Rectal smooth muscle tissue (tissue), 1 donor: ENCODE measurements around the gene CLIC4.
"Not testable (repeated sequence)": the region's sequence is repeated elsewhere in the genome, so short reads cannot be mapped to it uniquely, and the experiment has no call there.

Experiments
- H3K27ac ChIP-seq: one replicate; pipeline ENCODE4 v1.7.0; 2013; ENCODE audit warnings: low read depth, low read length, inconsistent platforms
- H3K27me3 ChIP-seq: one replicate; pipeline ENCODE4 v1.7.0; 2013; ENCODE audit warnings: low read length; ENCODE audit not compliant: control insufficient read depth, insufficient read depth
- H3K36me3 ChIP-seq: one replicate; pipeline ENCODE4 v1.7.0; 2013; ENCODE audit warnings: low read length; ENCODE audit not compliant: control insufficient read depth, insufficient read depth
- H3K4me1 ChIP-seq: one replicate; pipeline ENCODE4 v1.7.0; 2013; ENCODE audit warnings: low read length; ENCODE audit not compliant: control insufficient read depth, insufficient read depth
- H3K4me3 ChIP-seq: one replicate; pipeline ENCODE4 v1.7.0; 2013; ENCODE audit warnings: low read length
- H3K9ac ChIP-seq: one replicate; pipeline ENCODE4 v1.7.0; 2013; ENCODE audit warnings: low read length

Gene CLIC4

DNA sequence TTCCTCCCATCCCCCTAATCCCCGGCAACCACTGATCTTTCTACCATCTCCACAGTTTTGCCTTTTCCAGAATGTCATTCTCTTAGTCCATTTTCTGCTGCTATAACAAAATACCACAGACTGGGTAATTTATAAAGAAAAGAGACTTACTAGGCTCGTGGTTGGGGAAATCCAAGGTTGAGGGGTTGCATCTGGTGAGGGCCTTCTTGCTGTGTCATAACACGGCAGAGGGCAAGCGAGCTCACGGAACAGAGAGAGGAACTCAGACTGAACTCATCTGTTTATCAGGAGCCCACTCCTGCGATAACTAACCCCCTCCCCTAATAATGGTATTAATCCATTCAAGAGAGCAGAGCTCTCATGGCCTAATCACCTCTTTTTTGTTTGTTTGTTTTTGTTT is 132.8 kb downstream of the CLIC4 start:
- no peaks in the 10 kb centered on the region for H3K27me3 ChIP-seq
- no peak overlapping the region for H3K9ac ChIP-seq
- H3K4me1 ChIP-seq: no peaks in the 10 kb centered on the region
- H3K4me3 ChIP-seq: no peak overlapping the region
- H3K27ac ChIP-seq: no peak overlapping the region
- no peaks in the 10 kb centered on the region for H3K36me3 ChIP-seq

DNA sequence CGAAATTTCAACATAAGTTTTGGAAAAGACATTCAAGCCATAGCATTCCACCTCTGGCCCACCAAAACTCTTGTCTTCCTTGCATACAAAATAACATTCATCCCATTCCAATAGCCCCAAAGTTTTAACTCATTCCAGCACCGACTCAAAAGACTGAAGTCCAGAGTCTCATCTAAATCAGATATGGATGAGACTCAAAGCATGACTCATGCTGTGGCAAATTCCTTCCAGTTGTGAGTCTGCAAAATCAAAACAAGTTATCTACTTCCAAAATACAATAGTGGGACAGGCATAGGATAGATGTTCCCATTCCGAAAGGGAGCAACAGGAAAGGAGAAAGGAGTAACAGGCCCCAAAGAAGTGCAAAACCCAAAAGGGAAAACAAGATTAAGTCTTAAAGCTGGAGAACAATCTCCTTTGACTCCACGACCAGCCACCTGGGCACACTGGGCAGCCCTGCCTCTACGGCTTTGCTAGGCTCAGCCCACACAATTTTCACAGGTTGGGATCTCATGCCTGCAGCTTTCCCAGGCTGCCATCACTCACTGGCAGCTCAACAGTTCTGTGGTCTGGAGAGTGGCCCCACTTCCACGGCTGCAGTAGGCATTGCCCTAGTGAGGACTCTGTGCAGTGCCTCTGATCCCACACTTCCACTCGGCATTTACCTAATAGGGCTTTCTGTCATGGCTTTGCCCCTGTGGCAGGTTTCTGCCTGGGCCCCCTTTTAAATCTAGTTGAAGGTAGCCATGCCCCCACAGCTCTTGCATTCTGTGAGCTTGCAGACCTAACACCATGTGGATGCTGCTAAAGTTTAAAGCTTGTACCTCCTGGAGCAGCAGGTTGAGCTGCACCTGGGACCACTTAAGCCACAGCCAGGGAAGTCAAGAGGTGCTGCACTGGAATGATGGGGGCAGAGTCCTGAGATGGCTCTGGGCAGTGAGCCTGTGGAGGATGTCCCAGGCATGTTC is 133.8 kb downstream of the CLIC4 start:
- no peaks in the 10 kb centered on the region for H3K27me3 ChIP-seq
- no peaks in the 10 kb centered on the region for H3K36me3 ChIP-seq
- H3K4me1 ChIP-seq: no peaks in the 10 kb centered on the region
- H3K27ac ChIP-seq: no peak overlapping the region
- no peak overlapping the region for H3K9ac ChIP-seq
- no peak overlapping the region for H3K4me3 ChIP-seq

DNA sequence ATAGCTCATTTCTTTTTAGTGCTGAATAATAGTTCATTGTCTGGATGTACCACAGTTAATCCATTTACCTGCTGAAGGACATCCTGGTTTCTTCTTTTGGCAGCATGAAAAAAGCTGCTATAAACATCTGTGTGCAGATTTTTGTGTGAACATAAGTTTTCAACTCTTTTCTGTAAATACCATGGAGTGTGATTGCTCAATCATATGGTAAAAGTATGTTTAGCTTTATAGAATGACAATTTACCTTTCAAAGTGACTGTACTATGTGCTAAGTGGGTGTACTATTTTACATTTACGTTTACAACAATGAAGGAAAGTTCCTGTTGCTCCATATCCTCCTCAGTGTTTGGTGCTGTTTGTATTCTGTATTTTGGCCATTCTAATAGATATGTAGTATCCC is 135.8 kb downstream of the CLIC4 start:
- H3K4me3 ChIP-seq: no peak overlapping the region
- no peaks in the 10 kb centered on the region for H3K27me3 ChIP-seq
- H3K4me1 ChIP-seq: no peaks in the 10 kb centered on the region
- H3K27ac ChIP-seq: no peak overlapping the region
- H3K36me3 ChIP-seq: no peaks in the 10 kb centered on the region
- no peak overlapping the region for H3K9ac ChIP-seq

DNA sequence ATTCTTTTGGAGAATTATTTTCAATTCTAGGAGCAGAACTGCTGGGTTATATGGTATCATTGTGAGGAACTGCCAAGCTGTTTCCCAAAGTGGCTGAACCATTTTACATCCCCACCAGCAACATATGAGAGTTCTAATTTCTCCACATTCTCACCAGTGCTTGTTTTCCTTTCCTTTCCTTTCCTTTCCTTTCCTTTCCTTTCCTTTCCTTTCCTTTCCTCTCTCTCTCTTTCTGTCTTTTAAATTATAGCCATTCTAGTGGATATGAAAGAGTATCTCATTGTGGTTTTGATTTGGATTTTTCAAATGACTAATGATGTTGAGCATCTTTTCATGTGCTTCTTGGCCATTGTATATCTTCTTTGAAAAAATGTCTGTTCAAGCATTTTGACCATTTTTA is 139.5 kb downstream of the CLIC4 start:
- no peaks in the 10 kb centered on the region for H3K27me3 ChIP-seq
- no peaks in the 10 kb centered on the region for H3K4me1 ChIP-seq
- no peak overlapping the region for H3K4me3 ChIP-seq
- H3K27ac ChIP-seq: no peak overlapping the region
- no peak overlapping the region for H3K9ac ChIP-seq
- H3K36me3 ChIP-seq: no peaks in the 10 kb centered on the region

DNA sequence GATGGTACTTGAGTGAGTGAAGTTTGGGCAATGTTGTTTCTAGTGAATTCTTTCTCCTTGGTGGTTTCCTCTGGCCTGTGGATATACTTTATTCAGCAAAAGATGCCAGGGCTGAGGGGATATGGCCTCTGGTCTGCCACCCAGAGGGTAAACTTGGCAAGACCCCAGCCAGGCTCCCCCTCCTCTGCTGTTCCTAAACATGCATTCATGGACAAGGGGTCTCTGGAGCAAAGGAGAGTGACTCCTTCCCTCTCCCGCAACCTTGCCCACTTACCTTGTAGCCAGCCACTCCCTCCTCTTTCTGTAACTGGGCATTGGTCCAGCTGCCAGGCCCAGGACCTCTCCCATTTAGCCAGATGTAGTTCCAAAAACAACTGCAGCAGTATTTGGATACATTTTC is 141.0 kb downstream of the CLIC4 start:
- Histone ChIP-seq H3K27ac (no peak overlapping the region), H3K27me3 (no peaks in the 10 kb centered on the region), H3K4me1 (no peaks in the 10 kb centered on the region), H3K4me3 (no peak overlapping the region), H3K36me3 (no peaks in the 10 kb centered on the region), H3K9ac (no peak overlapping the region)

DNA sequence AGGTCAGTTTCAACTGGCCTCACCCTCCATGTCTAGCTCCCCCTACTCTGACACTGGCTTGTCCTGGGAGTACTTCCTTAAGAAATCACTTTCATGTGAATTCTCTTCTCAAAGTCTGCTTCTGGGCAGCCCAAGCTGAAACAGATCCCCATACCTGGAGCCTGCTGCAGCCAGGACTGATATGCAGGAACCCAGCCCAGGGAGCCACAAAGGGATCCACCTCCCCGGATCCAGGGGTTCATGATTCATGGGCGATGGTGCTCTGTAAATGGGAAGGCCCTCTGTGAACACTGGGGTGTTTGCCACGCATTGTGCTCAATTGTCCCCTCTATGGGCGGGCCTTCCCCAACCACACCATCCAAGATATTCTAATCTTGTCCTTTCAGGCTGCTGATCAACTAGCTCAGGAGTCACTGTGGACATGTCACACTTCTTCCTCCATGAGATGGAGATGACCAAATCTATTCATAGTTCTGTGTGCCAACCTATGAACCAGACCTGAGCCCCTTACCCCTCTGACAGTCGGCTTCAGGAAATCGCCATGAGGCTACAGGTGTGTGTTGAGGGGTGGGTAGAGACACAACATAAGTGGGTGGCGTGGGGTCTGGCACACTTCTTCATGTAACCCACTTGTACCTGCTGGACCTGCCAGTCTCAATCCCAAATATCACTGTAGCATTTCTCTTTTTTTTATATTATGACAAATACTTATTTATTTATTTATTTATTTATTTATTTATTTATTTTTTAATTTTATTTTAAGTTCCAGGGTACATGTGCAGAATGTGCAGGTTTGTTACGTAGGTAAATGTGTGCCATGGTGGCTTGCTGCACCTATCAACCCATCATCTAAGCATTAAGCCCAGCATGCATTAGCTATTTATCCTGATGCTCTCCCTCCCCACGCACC is 143.1 kb downstream of the CLIC4 start:
- Histone ChIP-seq H3K4me1 (no peaks in the 10 kb centered on the region), H3K27ac (no peak overlapping the region), H3K36me3 (no peaks in the 10 kb centered on the region), H3K27me3 (no peaks in the 10 kb centered on the region), H3K4me3 (no peak overlapping the region), H3K9ac (no peak overlapping the region)

DNA sequence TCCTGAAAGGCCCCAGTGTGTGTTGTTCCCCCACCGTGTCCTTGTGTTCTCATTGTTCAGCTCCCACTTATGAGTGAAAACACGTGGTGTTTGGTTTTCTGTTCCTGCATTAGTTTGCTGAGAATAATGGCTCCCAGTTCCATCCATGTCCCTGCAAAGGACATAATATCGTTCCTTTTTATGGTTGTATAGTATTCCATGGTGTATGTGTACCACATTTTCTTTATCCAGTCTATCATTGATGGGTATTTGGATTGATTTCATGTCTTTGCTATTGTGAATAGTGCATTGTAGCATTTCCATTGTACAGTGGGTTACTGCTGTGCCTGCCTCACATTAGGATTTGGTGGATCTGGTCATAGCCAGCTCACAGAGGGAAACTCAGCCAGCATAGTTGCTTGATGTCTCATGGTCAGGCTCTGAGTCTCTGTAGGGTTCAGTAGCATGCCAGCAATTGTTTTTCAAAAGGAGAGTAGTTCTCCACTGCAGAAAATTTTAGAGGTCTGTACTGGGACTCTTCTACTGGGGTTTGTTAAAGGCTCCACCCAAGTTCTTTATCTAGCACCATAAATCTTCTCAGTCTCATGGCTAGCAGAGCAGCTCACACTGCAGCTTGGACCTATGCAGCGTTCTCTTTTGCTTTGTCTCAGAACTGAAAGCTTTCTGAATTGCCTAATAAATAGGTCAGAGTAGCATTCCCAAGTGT is 143.9 kb downstream of the CLIC4 start:
- no peaks in the 10 kb centered on the region for H3K36me3 ChIP-seq
- H3K27me3 ChIP-seq: no peaks in the 10 kb centered on the region
- no peak overlapping the region for H3K4me3 ChIP-seq
- no peaks in the 10 kb centered on the region for H3K4me1 ChIP-seq
- H3K27ac ChIP-seq: no peak overlapping the region
- no peak overlapping the region for H3K9ac ChIP-seq

DNA sequence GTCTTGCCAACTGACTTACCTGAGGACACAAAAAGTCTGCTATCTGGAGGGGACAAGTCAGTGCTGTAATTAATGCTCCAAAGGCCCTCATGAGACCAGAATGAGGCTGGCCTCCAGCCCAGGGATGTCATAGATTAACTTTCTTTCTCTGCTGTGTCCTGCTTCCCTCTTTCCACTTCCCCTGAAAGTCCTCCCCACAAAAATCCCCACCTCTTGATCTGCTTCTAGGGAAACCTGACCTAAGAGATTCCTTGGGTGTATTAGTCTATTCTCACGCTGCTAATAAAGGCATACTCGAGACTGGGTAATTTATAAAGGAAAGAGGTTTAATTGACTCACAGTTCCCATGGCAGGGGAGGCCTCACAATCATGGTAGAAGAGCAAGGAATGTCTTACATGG is 145.6 kb downstream of the CLIC4 start:
- H3K4me1 ChIP-seq: no peaks in the 10 kb centered on the region
- no peak overlapping the region for H3K9ac ChIP-seq
- H3K27me3 ChIP-seq: no peaks in the 10 kb centered on the region
- no peak overlapping the region for H3K4me3 ChIP-seq
- no peaks in the 10 kb centered on the region for H3K36me3 ChIP-seq
- H3K27ac ChIP-seq: no peak overlapping the region

DNA sequence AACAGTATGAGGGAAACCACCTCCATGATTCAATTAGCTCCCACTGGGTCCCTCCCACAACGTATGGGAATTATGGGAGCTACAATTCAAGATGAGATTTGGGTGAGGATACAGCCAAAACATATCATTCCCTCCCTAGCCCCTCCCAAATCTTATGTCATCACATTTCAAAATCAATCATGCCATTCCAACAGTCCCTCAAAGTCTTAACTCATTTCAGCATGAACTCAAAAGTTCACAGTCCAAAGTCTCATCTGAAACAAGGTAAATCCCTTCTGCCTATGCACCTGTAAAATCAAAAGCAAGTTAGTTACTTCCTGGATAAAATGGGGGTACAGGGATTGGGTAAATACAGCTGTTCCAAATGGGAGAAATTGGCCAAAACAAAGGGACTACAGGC is 146.1 kb downstream of the CLIC4 start:
- H3K36me3 ChIP-seq, H3K27ac ChIP-seq, H3K9ac ChIP-seq, H3K4me3 ChIP-seq, H3K27me3 ChIP-seq, H3K4me1 ChIP-seq: not testable (repeated sequence)

DNA sequence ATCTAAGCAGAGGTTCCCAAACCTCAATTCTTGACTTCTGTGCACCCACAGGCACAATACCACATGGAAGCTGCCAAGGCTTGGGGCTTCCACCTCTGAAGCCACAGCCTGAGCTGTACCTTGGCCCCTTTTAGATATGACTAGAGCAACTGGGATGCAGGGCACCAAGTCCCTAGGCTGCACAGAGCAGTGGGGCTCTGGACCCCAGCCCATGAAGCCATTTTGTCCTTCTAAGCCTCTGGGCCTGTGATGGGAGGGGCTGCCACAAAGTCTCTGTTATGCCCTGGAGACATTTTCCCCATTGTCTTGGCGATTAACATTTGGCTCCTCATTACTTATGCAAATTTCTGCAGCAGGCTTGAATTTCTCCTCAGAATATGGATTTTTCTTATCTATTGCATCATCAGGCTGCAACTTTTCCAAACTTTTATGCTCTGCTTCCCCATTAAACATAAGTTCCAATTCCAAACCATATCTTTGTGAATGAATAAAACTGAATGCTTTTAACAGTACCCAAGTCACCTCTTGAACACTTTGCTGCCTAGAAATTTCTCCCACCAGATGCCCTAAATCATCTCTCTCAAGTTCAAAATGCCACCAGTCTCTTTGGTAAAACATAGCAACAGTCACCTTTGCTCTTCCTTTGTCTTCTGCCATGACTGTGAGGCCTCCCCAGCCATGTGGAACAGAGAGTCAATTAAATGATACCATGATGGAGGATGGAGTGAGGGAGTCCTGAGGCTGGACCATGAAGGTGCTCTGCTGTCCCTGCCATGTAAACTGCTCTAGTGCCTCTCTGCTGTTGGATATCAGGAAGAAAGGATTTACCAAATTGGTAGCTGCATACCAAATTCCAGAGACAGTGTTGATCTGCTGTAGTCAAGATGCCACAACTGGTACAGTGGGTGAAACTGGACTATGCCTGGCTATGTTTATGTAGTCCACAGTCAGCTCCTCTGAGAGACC is 147.2 kb downstream of the CLIC4 start:
- Histone ChIP-seq H3K4me1 (no peaks in the 10 kb centered on the region), H3K9ac (no peak overlapping the region), H3K4me3 (no peak overlapping the region), H3K27ac (no peak overlapping the region), H3K27me3 (no peaks in the 10 kb centered on the region), H3K36me3 (no peaks in the 10 kb centered on the region)

DNA sequence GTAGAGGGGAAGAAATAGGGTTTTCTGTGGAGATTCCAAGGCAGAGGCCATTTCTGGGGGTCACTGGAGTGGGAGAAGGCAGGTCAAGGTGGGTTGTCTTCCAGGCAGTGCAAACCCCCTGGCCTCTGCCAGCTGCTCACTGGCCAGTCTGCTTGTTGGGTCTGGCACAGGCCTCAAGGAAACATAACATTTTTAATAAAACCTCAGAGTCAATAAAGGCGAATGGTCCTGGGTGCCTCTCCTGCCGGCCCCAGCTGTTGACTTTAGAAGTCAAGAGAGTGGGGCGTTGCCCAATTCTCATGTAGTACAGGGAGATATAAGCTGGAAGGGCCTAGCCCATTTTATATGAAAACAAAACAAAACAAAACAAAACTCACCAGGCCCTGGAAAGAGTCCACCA is 148.2 kb downstream of the CLIC4 start:
- H3K27me3 ChIP-seq: no peaks in the 10 kb centered on the region
- no peak overlapping the region for H3K27ac ChIP-seq
- H3K9ac ChIP-seq: no peak overlapping the region
- no peaks in the 10 kb centered on the region for H3K4me1 ChIP-seq
- no peak overlapping the region for H3K4me3 ChIP-seq
- no peaks in the 10 kb centered on the region for H3K36me3 ChIP-seq
